Tibial nerve (tissue), 4 donors: ENCODE data around the gene TMEM231. TPM values are rescaled to one million over a fixed set of nuclear protein-coding genes. Genes with fewer than 3 reads are reported as not detected.

Experiments used
- DNase-seq, 2 donors: peaks; one replicate each; pipeline ENCODE4 v3.0.0-alpha.2; 2019; ENCODE audit warnings: low spot score in 2 of 2
- H3K27ac ChIP-seq, 4 donors: fragments of 200-600 bp; sonication (generic) in 3 of 4; one replicate each; pipeline ENCODE4 v1.5.1; 2017 to 2019; ENCODE audit warnings: mild to moderate bottlenecking in 1 of 4
- H3K27me3 ChIP-seq, 2 donors: fragments of 200-600 bp; sonication (generic) in 1 of 2; one replicate each; pipeline versions ENCODE4 v1.5.1 to v1.6.0; 2017 to 2019
- H3K36me3 ChIP-seq, 3 donors: fragments of 200-600 bp; sonication (generic); one replicate each; pipeline ENCODE4 v1.5.1; 2018 to 2019
- H3K4me1 ChIP-seq, 4 donors: fragments of 200-600 bp; sonication (generic) in 3 of 4; one replicate each; pipeline ENCODE4 v1.5.1; 2017 to 2019
- H3K4me3 ChIP-seq, 4 donors: fragments of 200-600 bp; sonication (generic) in 3 of 4; one replicate each; pipeline ENCODE4 v1.5.1; 2017 to 2019; ENCODE audit warnings: mild to moderate bottlenecking in 1 of 4, moderate library complexity in 1 of 4
- H3K9me3 ChIP-seq, 4 donors: fragments of 200-600 bp; sonication (generic) in 3 of 4; one replicate each; pipeline ENCODE4 v1.5.1; 2017 to 2019
- EP300 ChIP-seq, 2 donors: sonication (generic); formaldehyde crosslinking; IDR thresholded peaks; one replicate each; pipeline ENCODE4 v1.6.1; 2017; ENCODE audit warnings: antibody characterized with exemption in 2 of 2, mild to moderate bottlenecking in 1 of 2
- POLR2A ChIP-seq, 2 donors: fragments of 450-650 bp; IDR thresholded peaks; one replicate each; pipeline ENCODE4 v1.6.1; 2017; ENCODE audit warnings: antibody characterized with exemption in 2 of 2, mild to moderate bottlenecking in 2 of 2, moderate library complexity in 2 of 2
- WGBS, 2 donors: methylation state at CpG; one replicate each; pipeline ENCODE4 v1.1.5; 2018; 5-methylcytosine and 5-hydroxymethylcytosine counted together
- total RNA-seq, 4 donors: library from RNA; depleted of rRNA; stranded (reverse); fragments of >200 nt; gene quantifications; one replicate each; pipeline ENCODE4 v1.1.0, GENCODE V29; 2016
- TF ChIP-seq, protein P1 (sequence below), 5 experiments: fragments of 200-600 bp in 3 of 5; fragments of 450-650 bp in 2 of 5; sonication (generic) in 3 of 5; IDR thresholded peaks; one replicate each; pipeline ENCODE4 v1.5.1; 2016 to 2019; ENCODE audit warnings: antibody characterized with exemption in 5 of 5, mild to moderate bottlenecking in 3 of 5, moderate library complexity in 2 of 5

The TMEM231 gene
- total RNA-seq, 4 donors from 2014 or later, result 10.3 to 14.5 (median 12.1) TPM

DNA sequence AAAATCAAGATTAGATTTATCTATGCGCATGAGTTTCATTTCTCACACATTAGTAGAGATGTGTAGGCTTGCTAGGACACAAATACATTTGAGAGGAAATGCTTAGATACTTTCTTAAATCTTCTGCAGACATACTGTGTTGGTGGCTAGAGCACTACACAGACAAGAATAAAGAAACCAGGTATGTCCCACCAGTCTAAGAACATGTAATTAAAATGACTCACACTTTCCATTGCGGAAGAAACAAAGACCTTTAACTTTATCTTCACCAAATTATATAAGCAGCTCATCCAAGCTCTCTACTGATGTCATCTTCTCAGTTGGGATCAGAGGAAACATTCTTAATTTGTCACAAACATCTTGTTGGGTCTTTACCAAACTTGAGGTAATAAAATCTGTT, 22.7 kb upstream of the TMEM231 start:
- Histone ChIP-seq H3K27ac (no peak overlapping the region), H3K4me1 (peaks cover 0 to 14% (median 0%) of the 10 kb centered on the region in 4 donors), H3K4me3 (no peak overlapping the region), H3K27me3 (no peaks in the 10 kb centered on the region), H3K9me3 (no peaks in the 10 kb centered on the region), H3K36me3 (peaks cover 0 to 67% (median 24%) of the 10 kb centered on the region in 3 donors)
- no peak for DNase-seq
- TF ChIP-seq EP300 (IDR thresholded peaks at IDR 0.05), result no peak
- TF ChIP-seq, protein P1, sequence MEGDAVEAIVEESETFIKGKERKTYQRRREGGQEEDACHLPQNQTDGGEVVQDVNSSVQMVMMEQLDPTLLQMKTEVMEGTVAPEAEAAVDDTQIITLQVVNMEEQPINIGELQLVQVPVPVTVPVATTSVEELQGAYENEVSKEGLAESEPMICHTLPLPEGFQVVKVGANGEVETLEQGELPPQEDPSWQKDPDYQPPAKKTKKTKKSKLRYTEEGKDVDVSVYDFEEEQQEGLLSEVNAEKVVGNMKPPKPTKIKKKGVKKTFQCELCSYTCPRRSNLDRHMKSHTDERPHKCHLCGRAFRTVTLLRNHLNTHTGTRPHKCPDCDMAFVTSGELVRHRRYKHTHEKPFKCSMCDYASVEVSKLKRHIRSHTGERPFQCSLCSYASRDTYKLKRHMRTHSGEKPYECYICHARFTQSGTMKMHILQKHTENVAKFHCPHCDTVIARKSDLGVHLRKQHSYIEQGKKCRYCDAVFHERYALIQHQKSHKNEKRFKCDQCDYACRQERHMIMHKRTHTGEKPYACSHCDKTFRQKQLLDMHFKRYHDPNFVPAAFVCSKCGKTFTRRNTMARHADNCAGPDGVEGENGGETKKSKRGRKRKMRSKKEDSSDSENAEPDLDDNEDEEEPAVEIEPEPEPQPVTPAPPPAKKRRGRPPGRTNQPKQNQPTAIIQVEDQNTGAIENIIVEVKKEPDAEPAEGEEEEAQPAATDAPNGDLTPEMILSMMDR (IDR thresholded peaks at IDR 0.05), result no peak
- TF ChIP-seq POLR2A (IDR thresholded peaks at IDR 0.05), result no peak
- WGBS, 2 donors, result 96 to 97% methylated on average over 2 of the region's 2 CpGs

- TF ChIP-seq POLR2A (IDR thresholded peaks at IDR 0.05) (no peak), EP300 (IDR thresholded peaks at IDR 0.05) (no peak)
- no peak overlapping the region for H3K27ac ChIP-seq
- H3K9me3 ChIP-seq, result no peaks in the 10 kb centered on the region
- DNase-seq, result no peak
- peaks cover 0 to 19% (median 0%) of the 10 kb centered on the region in 4 donors for H3K4me1 ChIP-seq
- H3K4me3 ChIP-seq, result no peak overlapping the region
- 92 to 93% methylated on average over 7 of the region's 7 CpGs for WGBS, 2 donors
- H3K27me3 ChIP-seq, result no peaks in the 10 kb centered on the region
- peaks cover 0 to 70% (median 24%) of the 10 kb centered on the region in 3 donors for H3K36me3 ChIP-seq
These were observed 22.2 kb upstream of the TMEM231 start for GRCh38 chr16:75578212-75578611.

DNA sequence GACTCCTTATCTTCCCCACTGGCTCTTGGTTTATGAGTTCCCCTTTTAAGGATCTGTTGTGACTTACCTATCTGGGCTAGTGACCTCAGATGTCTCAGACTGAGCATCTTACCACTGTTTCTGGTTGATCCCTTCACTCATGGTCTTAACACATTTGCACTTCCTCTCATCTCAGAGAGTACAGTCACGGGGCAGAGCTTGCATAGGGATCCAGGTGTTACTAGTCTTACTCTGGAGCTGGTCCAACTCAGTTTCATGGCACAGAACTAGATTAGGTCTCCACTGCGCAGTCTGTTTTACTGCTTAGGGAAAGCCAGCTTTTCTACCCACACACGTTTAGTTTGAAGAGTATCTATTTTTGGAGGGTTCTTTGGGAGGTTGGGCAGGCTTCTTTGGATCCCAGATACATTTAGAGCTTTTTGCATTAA, 20.3 kb upstream of the TMEM231 start:
- 61 to 76% methylated on average over 3 of the region's 3 CpGs for WGBS, 2 donors
- Histone ChIP-seq H3K27me3 (no peaks in the 10 kb centered on the region), H3K27ac (no peak overlapping the region), H3K9me3 (no peaks in the 10 kb centered on the region), H3K4me1 (peaks cover 0 to 37% (median 0%) of the 10 kb centered on the region in 4 donors), H3K36me3 (peaks cover 0 to 88% (median 24%) of the 10 kb centered on the region in 3 donors), H3K4me3 (no peak overlapping the region)
- no peak for DNase-seq
- TF ChIP-seq POLR2A (IDR thresholded peaks at IDR 0.05) (no peak), EP300 (IDR thresholded peaks at IDR 0.05) (no peak)
- TF ChIP-seq, protein P1 (IDR thresholded peaks at IDR 0.05), result no peak

DNA sequence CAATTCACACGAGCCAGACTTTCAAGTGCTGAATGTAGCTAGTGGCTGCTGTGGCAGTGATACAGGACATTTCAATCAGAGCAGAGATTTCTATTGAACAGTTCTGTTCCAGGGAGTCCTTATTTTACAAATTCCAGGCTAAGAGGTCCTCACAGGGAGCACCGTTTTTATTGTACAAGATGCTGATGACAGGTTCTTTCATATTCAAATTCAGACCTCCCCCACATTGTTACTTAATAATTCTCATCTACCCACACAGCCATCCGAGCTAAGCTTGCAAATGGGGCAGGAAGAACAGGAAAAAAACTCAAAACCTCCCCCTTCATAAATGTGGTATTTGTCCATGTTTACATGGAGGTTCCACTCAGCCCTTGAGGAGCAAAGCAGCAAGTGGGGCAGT, 19.9 kb upstream of the TMEM231 start:
- peaks cover 0 to 93% (median 24%) of the 10 kb centered on the region in 3 donors for H3K36me3 ChIP-seq
- H3K27ac ChIP-seq, result no peak overlapping the region
- peaks cover 0 to 42% (median 0%) of the 10 kb centered on the region in 4 donors for H3K4me1 ChIP-seq
- WGBS, 2 donors, result 35 to 47% methylated on average over 3 of the region's 3 CpGs
- DNase-seq, result no peak
- no peaks in the 10 kb centered on the region for H3K27me3 ChIP-seq
- H3K4me3 ChIP-seq, result no peak overlapping the region
- no peak for TF ChIP-seq POLR2A (IDR thresholded peaks at IDR 0.05)
- no peak for TF ChIP-seq EP300 (IDR thresholded peaks at IDR 0.05)
- TF ChIP-seq, protein P1 (IDR thresholded peaks at IDR 0.05), result no peak
- H3K9me3 ChIP-seq, result no peaks in the 10 kb centered on the region

- DNase-seq, result no peak
- WGBS, 2 donors, result 58 to 64% methylated on average over 5 of the region's 5 CpGs
- no peaks in the 10 kb centered on the region for H3K9me3 ChIP-seq
- no peak overlapping the region for H3K4me3 ChIP-seq
- H3K27me3 ChIP-seq, result no peaks in the 10 kb centered on the region
- TF ChIP-seq POLR2A (IDR thresholded peaks at IDR 0.05) (no peak), EP300 (IDR thresholded peaks at IDR 0.05) (no peak)
- TF ChIP-seq, protein P1 (IDR thresholded peaks at IDR 0.05), result no peak
- H3K27ac ChIP-seq, result no peak overlapping the region
- H3K36me3 ChIP-seq, result peaks cover 0 to 98% (median 16%) of the 10 kb centered on the region in 3 donors
- H3K4me1 ChIP-seq, result peaks cover 0 to 62% (median 0%) of the 10 kb centered on the region in 4 donors
These were observed 17.9 kb upstream of the TMEM231 start for GRCh38 chr16:75573955-75574354.
